Endodermal cell (in vitro differentiated cells): ENCODE data around the gene RAB20. TPM values are rescaled to one million over a fixed set of nuclear protein-coding genes. Genes with fewer than 3 reads are reported as not detected.
A peak's percentile ranks its signal among the peaks of the same experiment; 100 is the strongest.

ENCODE experiments used
- DNase-seq: peaks from one replicate; pipeline ENCODE4 v3.0.0-alpha.2; 2017
- H3K27ac ChIP-seq: 2 replicates; pipeline ENCODE4 v1.5.1; 2013; ENCODE audit warnings: mild to moderate bottlenecking, low read depth, low read length, moderate library complexity
- H3K27me3 ChIP-seq: 2 replicates; pipeline ENCODE4 v1.6.1; 2013; ENCODE audit warnings: mild to moderate bottlenecking, low read length, moderate library complexity; ENCODE audit not compliant: insufficient read depth, control insufficient read depth, poor library complexity, severe bottlenecking
- H3K36me3 ChIP-seq: 2 replicates; pipeline ENCODE4 v1.7.0; 2013; ENCODE audit warnings: mild to moderate bottlenecking, low read length, moderate library complexity; ENCODE audit not compliant: control insufficient read depth, insufficient read depth
- H3K4me1 ChIP-seq: one replicate; pipeline ENCODE4 v1.7.0; 2013; ENCODE audit warnings: low read length; ENCODE audit not compliant: control insufficient read depth, insufficient read depth
- H3K4me3 ChIP-seq: 2 replicates; pipeline ENCODE4 v1.5.1; 2013; ENCODE audit warnings: mild to moderate bottlenecking, low read length, moderate library complexity
- H3K9ac ChIP-seq: 2 replicates; pipeline ENCODE4 v1.6.1; 2013; ENCODE audit warnings: mild to moderate bottlenecking, low read length, moderate library complexity; ENCODE audit not compliant: poor library complexity, severe bottlenecking; ENCODE audit errors: extremely low read depth
- H3K9me3 ChIP-seq: 2 replicates; pipeline ENCODE4 v1.6.1; 2013; ENCODE audit warnings: mild to moderate bottlenecking, low read length, moderate library complexity; ENCODE audit not compliant: control insufficient read depth
- H3K27ac Mint-ChIP-seq: 2 replicates; pipeline ENCODE4 v1.8.0; 2020; ENCODE audit warnings: mixed read lengths
- H3K27me3 Mint-ChIP-seq: 2 replicates; pipeline ENCODE4 v1.8.0; 2021; ENCODE audit warnings: mild to moderate bottlenecking, mixed read lengths; ENCODE audit not compliant: insufficient read depth
- H3K36me3 Mint-ChIP-seq: 2 replicates; pipeline ENCODE4 v1.8.0; 2020; ENCODE audit warnings: low read depth, mixed read lengths
- H3K4me1 Mint-ChIP-seq: 2 replicates; pipeline ENCODE4 v1.8.0; 2020; ENCODE audit warnings: mixed read lengths
- H3K4me3 Mint-ChIP-seq: 2 replicates; pipeline ENCODE4 v1.8.0; 2020; ENCODE audit warnings: mild to moderate bottlenecking, moderate library complexity, mixed read lengths
- H3K9me3 Mint-ChIP-seq: 2 replicates; pipeline ENCODE4 v1.8.0; 2020; ENCODE audit warnings: mild to moderate bottlenecking, mixed read lengths
- whole genome bisulfite sequencing, 2 experiments: methylation state at CpG; one replicate each; pipeline versions ENCODE4 v1.1.5 to v1.1.7; 2013; ENCODE audit warnings: missing lambda C conversion rate in 2 of 2, mixed read lengths in 1 of 2; ENCODE audit not compliant: insufficient coverage in 1 of 2, insufficient read length in 1 of 2; 5-methylcytosine and 5-hydroxymethylcytosine counted together
- total RNA-seq, 2 donors: library from RNA; stranded (reverse); fragmentation: NEBNext Ultra II Directional in 1 of 2; extraction: Animal tissue kit (Norgen Biotek cat#: 25700) in 1 of 2; gene quantifications; 2 replicates in 1 of 2; 3 replicates in 1 of 2; pipeline ENCODE4 v1.2.1, GENCODE V29; 2021
- TF ChIP-seq, protein P1 (sequence below): fragments of 200-600 bp; sonication (generic); conservative IDR thresholded peaks from 2 replicates; pipeline ENCODE4 v1.5.0; 2021; ENCODE audit warnings: antibody characterized with exemption, mild to moderate bottlenecking

RAB20 gene
- total RNA-seq, 2 donors from 2014 or later = 12.6 to 14.2 TPM

DNA sequence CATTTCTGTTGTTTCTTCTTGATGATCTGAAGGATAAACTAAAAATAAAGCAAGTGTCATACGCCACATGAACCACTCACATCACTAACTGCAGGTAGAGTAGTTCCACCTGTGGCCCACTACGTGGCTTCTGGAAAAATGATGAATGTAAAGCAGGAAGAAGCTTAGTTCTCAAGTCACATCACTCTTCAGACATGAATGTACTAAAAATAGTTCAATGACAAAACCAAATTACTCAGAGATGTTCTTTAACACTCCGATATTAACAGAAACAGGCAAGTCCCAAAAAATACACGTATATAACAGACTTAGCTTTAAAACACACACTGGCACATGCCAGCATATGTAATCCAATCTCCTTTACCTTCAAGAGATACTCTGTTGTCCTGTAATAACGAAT, 21.6 kb downstream of the RAB20 start:
- Histone ChIP-seq H3K9me3 (peaks cover 12% of the 10 kb centered on the region), H3K27me3 (no peaks in the 10 kb centered on the region), H3K27ac (no peak overlapping the region), H3K9ac (no peak overlapping the region), H3K36me3 (peaks cover 19% of the 10 kb centered on the region), H3K4me3 (no peak overlapping the region), H3K4me1 (peaks cover 13% of the 10 kb centered on the region)
- Mint-ChIP-seq H3K27me3 (no peaks in the 10 kb centered on the region), H3K4me1 (peaks cover 23% of the 10 kb centered on the region), H3K36me3 (peaks cover 25% of the 10 kb centered on the region), H3K9me3 (peaks cover 15% of the 10 kb centered on the region), H3K27ac (no peak overlapping the region), H3K4me3 (no peak overlapping the region)
- DNase-seq = no peak
- TF ChIP-seq, protein P1, sequence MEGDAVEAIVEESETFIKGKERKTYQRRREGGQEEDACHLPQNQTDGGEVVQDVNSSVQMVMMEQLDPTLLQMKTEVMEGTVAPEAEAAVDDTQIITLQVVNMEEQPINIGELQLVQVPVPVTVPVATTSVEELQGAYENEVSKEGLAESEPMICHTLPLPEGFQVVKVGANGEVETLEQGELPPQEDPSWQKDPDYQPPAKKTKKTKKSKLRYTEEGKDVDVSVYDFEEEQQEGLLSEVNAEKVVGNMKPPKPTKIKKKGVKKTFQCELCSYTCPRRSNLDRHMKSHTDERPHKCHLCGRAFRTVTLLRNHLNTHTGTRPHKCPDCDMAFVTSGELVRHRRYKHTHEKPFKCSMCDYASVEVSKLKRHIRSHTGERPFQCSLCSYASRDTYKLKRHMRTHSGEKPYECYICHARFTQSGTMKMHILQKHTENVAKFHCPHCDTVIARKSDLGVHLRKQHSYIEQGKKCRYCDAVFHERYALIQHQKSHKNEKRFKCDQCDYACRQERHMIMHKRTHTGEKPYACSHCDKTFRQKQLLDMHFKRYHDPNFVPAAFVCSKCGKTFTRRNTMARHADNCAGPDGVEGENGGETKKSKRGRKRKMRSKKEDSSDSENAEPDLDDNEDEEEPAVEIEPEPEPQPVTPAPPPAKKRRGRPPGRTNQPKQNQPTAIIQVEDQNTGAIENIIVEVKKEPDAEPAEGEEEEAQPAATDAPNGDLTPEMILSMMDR = no peak
- 85 to 90% methylated on average over 4 of the region's 5 CpGs for WGBS, 2 experiments

DNA sequence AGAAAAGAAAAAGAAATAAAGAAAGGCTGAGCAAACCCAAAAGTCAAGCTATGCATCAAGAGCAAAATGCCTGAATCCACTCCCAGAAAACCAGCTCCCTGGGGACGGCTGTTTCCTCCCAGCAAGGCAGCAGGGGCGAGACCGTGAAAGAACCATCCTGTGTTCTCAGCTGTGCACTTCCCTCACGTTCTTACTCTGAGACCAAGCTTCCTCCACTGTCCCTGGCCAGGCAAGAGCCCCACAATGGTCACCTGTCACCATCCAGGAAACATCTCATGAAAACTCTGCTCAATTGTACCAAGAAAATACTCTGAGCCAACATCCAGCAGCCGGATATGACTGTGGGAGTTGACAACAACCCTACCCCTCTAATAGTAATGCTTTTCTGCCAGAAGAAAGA, 22.9 kb downstream of the RAB20 start:
- 69 to 100% methylated on average over 2 to 5 of the region's 5 CpGs for WGBS, 2 experiments
- Mint-ChIP-seq H3K27ac (peak overlapping the region; percentile 20), H3K4me3 (no peak overlapping the region), H3K9me3 (peaks cover 2% of the 10 kb centered on the region), H3K36me3 (peaks cover 17% of the 10 kb centered on the region), H3K4me1 (peaks cover 23% of the 10 kb centered on the region), H3K27me3 (no peaks in the 10 kb centered on the region)
- Histone ChIP-seq H3K27me3 (no peaks in the 10 kb centered on the region), H3K27ac (no peak overlapping the region), H3K4me1 (peaks cover 13% of the 10 kb centered on the region), H3K36me3 (peaks cover 9% of the 10 kb centered on the region), H3K4me3 (no peak overlapping the region), H3K9me3 (no peaks in the 10 kb centered on the region), H3K9ac (no peak overlapping the region)
- no peak for DNase-seq
- TF ChIP-seq, protein P1 = no peak

DNA sequence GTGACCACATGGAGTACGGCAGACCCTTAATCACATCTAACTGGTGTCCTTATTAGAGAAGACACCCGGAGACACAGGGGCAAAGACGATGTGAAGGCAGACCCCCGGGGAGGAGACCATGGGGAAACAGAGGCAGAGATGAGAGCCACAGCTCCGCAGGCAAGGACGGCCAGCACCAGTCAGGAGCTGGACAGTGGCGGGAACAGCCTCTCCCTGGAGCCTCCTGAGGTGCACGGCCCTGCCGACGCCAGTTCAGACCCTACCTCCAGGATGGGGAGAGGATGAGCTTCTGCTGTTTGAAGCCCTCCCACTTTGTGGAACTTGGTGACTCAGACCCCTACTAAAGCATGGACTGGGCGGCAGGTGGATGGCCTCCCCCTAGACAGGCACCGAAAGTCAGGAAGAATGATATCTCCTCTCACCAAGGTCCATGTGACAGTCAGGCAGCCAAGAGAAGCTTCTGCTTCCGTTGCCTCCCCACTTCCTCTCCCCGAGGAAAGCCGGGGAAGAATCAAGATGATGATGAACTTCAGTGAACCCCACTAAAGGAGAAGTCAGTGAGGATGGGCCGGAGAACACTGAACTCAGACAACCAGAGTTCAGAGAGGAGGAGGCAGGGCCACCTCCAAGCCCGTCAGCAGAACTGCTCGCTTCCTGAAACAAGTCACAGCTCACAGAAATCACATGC, 25.4 kb downstream of the RAB20 start:
- H3K27me3 ChIP-seq = no peaks in the 10 kb centered on the region
- H3K4me1 Mint-ChIP-seq = peaks cover 11% of the 10 kb centered on the region
- no peak overlapping the region for H3K4me3 ChIP-seq
- 93 to 97% methylated on average over 11 to 18 of the region's 18 CpGs for WGBS, 2 experiments
- peaks cover 13% of the 10 kb centered on the region for H3K36me3 Mint-ChIP-seq
- no peak for DNase-seq
- H3K27me3 Mint-ChIP-seq = no peaks in the 10 kb centered on the region
- TF ChIP-seq, protein P1 = no peak
- H3K27ac ChIP-seq = no peak overlapping the region
- H3K9ac ChIP-seq = no peak overlapping the region
- no peaks in the 10 kb centered on the region for H3K9me3 Mint-ChIP-seq
- no peak overlapping the region for H3K27ac Mint-ChIP-seq
- no peak overlapping the region for H3K4me3 Mint-ChIP-seq
- H3K9me3 ChIP-seq = peaks cover 5% of the 10 kb centered on the region
- peaks cover 3% of the 10 kb centered on the region for H3K4me1 ChIP-seq
- H3K36me3 ChIP-seq = peaks cover 11% of the 10 kb centered on the region
